GM12891 (cell line): ENCODE data around the gene TBC1D8.

Experiments
- POLR2A ChIP-seq: IDR thresholded peaks from 2 replicates; pipeline ENCODE4 v1.6.1; 2011; ENCODE audit warnings: low read depth, low read length, control low read depth
- TAF1 ChIP-seq: IDR thresholded peaks from 2 replicates; pipeline ENCODE4 v1.6.1; 2011; ENCODE audit warnings: low read depth, low read length, control low read depth

DNA sequence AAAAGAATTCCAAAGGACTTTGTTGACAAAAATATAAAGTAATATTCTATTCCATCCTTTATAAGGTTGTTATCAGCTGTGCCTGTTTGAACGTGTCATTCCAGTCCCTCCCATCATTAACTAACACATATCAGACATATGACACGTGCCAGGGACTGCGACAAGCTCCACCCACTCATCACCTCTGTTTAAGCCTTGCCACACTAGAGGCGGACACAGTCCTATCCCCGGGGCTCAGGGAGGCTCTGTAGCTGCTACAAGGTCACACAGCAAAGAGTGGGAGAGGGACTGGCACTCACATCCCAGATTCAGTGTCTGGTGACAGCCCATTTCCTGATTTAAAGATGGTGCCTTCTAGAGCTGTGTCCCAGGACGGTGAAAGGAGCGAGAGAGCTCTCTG lies 30.0 kb downstream of the TBC1D8 start:
- TF ChIP-seq TAF1 (no peak), POLR2A (no peak)
